Stomach smooth muscle (tissue), 2 donors: ENCODE measurements around the gene TPSD1.
"Not testable (repeated sequence)": the region's sequence is repeated elsewhere in the genome, so short reads cannot be mapped to it uniquely, and the experiment has no call there.

Experiments
- H3K27ac ChIP-seq: one replicate; pipeline ENCODE4 v1.7.0; 2013; ENCODE audit warnings: mild to moderate bottlenecking, low read length, inconsistent platforms
- H3K27me3 ChIP-seq, 2 donors: one replicate each; pipeline ENCODE4 v1.7.0; 2013; ENCODE audit warnings: low read length in 2 of 2; ENCODE audit not compliant: insufficient read depth in 2 of 2, control insufficient read depth in 1 of 2
- H3K36me3 ChIP-seq, 2 donors: one replicate each; pipeline ENCODE4 v1.7.0; 2013; ENCODE audit warnings: low read length in 2 of 2; ENCODE audit not compliant: control insufficient read depth in 2 of 2, insufficient read depth in 2 of 2
- H3K4me1 ChIP-seq: one replicate; pipeline ENCODE4 v1.7.0; 2013; ENCODE audit warnings: low read length; ENCODE audit not compliant: control insufficient read depth, insufficient read depth
- H3K4me3 ChIP-seq, 2 donors: one replicate each; pipeline ENCODE4 v1.7.0; 2013; ENCODE audit warnings: low read length in 2 of 2
- H3K9ac ChIP-seq, 2 donors: one replicate each; pipeline ENCODE4 v1.7.0; 2013; ENCODE audit warnings: low read length in 2 of 2, mild to moderate bottlenecking in 1 of 2
- H3K9me3 ChIP-seq, 2 donors: one replicate each; pipeline ENCODE4 v1.7.0; 2013; ENCODE audit warnings: low read length in 2 of 2; ENCODE audit not compliant: control insufficient read depth in 2 of 2
- donor health status: healthy.
- donor health status: Pancreatic carcinoma.

Gene TPSD1

DNA sequence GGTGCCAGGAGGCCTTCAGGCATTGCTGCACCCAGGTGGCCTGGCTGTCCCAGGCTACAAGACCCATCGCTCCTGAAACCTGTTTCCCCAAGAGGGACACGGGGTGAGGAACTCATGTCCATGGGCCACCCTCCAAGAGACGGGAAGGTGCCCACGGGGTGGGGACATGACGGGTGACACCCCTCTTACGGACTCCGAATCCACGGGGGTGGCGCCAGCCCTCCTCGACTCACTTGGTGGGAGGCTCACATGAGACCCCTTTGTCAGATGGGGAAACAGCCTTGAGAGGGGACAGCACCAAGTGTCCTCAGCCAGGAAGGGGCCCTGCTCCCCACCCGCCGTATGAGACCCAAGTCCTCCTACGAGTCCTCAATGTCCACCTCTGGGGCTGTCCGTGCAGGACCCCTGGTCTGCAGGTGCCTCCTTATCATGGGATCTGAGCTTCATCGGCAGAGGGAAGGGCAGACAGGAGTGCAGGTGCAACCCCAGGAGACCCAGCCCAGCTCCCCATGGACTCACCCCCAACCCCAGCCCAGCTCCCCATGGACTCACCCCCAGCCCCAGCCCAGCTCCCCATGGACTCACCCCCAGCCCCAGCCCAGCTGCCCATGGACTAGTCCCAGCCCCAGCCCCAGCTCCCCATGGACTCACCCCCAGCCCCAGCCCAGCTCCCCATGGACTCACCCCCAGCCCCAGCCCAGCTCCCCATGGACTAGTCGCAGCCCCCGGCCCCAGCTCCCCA lies 25.2 kb upstream of the TPSD1 start:
- not testable (repeated sequence) for H3K4me3 ChIP-seq, H3K9me3 ChIP-seq, H3K27ac ChIP-seq, H3K9ac ChIP-seq, H3K36me3 ChIP-seq, H3K27me3 ChIP-seq
- peaks cover 12% of the 10 kb centered on the region for H3K4me1 ChIP-seq

DNA sequence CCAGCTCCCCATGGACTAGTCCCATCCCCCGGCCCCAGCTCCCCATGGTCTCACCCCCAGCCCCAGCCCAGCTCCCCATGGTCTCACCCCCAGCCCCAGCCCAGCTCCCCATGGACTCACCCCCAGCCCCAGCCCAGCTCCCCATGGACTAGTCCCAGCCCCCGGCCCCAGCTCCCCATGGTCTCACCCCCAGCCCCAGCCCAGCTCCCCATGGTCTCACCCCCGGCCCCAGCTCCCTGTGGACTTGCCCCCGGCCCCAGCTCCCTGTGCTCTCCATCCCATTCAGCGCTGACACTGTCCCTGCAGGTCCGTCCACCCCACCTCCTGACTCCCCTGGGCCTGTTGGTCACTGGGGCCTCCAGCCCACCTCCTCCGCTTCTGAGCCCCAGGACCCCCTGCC lies 24.6 kb upstream of the TPSD1 start:
- H3K9ac ChIP-seq, H3K27ac ChIP-seq: not testable (repeated sequence)

DNA sequence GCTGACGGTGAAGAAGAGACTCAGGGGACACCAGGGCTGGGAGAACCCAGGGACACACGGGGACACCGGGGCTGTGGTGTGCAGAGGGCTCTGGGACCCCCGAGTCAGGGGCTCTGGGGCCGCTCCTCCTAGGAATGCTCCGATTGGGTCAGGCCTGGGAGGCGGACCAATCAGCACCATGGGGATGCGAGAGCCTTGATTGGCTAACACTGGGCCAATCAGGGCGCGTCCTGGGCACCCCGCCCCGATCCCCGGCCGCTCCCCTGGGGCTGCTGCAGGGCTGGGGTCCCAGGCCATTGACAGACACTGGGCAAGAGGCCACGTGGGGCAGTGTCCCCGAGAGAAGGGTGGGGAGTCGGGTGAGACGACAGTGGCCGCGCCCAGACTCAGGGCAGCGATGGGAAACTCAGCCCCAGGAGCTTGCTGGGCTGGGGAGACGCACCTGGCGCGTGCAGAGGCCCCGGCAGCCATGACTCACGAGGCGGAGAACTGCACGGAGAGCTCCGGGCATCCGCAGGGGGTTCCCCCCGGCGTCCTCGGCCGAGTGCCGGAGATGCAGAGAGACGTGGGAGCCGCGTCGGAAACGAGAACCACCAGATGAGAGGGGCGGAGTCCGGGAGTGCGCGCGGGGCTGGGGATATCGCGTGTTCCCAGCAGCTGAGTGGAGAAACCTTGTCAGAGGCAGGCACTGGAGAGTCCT lies 23.7 kb upstream of the TPSD1 start:
- H3K27me3 ChIP-seq, H3K36me3 ChIP-seq, H3K9me3 ChIP-seq, H3K4me1 ChIP-seq, H3K4me3 ChIP-seq, H3K9ac ChIP-seq, H3K27ac ChIP-seq: not testable (repeated sequence)

More for the DNA sequence above, 24.6 kb upstream of the TPSD1 start:
- H3K36me3 ChIP-seq, H3K4me3 ChIP-seq, H3K4me1 ChIP-seq, H3K27me3 ChIP-seq, H3K9me3 ChIP-seq: not testable (repeated sequence)

DNA sequence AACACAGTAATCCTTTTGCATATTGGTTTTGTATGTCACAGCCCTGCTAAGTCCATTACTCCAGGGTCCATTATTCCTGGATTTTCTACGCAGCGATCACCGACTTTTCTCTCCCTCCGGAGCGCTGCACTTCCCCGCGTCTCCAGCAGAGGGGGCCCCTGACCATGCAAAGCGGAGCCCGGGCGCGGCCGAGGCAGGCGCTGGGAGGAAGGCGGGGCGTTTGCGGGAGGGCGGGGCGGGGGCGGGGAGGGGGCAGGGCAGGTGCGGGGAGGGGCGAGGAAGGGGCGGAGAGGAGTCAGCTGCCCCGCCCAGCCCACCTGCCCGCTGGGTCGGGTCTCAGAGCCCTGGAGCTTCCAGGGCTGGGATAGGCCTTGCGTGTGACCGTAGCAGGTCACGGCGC lies 19.2 kb upstream of the TPSD1 start:
- not testable (repeated sequence) for H3K27ac ChIP-seq, H3K9ac ChIP-seq, H3K4me3 ChIP-seq, H3K27me3 ChIP-seq, H3K9me3 ChIP-seq, H3K36me3 ChIP-seq, H3K4me1 ChIP-seq

DNA sequence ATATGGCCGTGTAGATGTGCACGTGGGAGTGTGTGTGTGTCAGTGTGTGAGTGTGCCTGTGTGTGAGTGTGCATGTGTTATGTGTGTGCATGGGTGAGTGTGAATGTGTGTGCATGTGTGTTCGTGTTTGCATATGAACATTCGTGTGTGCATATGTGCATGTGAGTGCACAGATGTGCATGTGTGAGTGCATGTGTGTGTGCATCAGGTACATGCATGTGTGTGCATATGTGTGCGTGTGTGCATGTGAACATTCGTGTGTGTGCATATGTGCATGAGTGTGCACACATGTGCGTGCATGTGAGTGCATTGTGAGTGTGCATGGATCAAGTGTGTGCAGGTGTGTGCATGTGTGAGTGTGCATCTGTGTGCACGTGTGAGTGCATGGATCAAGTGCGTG lies 17.9 kb upstream of the TPSD1 start:
- Histone ChIP-seq H3K36me3 (no peaks in the 10 kb centered on the region), H3K27ac (no peak overlapping the region), H3K27me3 (peaks cover 0 to 5% of the 10 kb centered on the region in 2 donors), H3K9me3 (no peaks in the 10 kb centered on the region), H3K4me1 (no peaks in the 10 kb centered on the region), H3K9ac (no peak overlapping the region), H3K4me3 (no peak overlapping the region)

- H3K9me3 ChIP-seq, H3K9ac ChIP-seq, H3K4me1 ChIP-seq, H3K36me3 ChIP-seq, H3K27me3 ChIP-seq, H3K4me3 ChIP-seq, H3K27ac ChIP-seq: not testable (repeated sequence)
Observed at GRCh38 chr16:1238909-1239308, 17.0 kb upstream of the TPSD1 start.

DNA sequence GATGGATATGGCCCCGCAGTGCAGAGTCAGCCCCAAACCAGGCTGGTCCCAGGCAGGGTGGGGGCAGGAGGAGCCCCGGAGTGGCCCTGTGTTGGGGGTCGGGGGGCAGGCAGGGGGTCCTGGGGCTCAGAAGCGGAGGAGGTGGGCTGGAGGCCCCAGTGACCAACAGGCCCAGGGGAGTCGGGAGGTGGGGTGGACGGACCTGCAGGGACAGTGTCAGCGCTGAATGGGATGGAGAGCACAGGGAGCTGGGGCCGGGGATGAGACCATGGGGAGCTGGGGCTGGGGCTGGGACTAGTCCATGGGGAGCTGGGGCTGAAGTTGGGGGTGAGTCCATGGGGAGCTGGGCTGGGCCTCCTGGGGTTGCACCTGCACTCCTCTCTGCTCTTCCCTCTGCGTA lies 16.3 kb upstream of the TPSD1 start:
- H3K27ac ChIP-seq, H3K27me3 ChIP-seq, H3K9ac ChIP-seq, H3K36me3 ChIP-seq, H3K4me1 ChIP-seq, H3K4me3 ChIP-seq, H3K9me3 ChIP-seq: not testable (repeated sequence)

DNA sequence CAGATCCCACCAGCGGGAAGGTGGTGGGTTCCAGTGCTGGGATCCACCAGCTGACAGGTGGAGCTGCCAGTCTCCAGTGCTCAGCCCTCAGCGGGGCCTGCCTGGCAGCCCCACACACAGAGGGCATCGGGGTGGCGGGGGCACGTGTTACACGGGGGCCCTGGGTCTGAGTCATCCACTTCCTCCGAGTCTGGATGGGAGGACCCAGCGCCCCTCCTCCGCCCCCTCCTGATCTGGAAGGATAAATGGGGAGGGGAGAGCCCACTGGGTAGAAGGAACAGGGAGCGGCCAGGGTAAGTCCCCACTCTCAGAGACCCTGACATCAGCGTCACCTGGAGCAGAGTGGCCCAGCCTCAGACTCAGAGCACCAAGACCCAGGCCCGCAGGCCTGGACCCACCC lies 15.4 kb upstream of the TPSD1 start, which contains the start of gene TPSAB1:
Gene TPSAB1 (plus strand): TSS at position 270 of the 400 bp plus-strand sequence. CDS start 234 bp downstream, outside the sequence.
- not testable (repeated sequence) for H3K9me3 ChIP-seq, H3K9ac ChIP-seq, H3K4me1 ChIP-seq, H3K4me3 ChIP-seq, H3K36me3 ChIP-seq, H3K27ac ChIP-seq
- peaks cover 0 to 10% of the 10 kb centered on the region in 2 donors for H3K27me3 ChIP-seq

DNA sequence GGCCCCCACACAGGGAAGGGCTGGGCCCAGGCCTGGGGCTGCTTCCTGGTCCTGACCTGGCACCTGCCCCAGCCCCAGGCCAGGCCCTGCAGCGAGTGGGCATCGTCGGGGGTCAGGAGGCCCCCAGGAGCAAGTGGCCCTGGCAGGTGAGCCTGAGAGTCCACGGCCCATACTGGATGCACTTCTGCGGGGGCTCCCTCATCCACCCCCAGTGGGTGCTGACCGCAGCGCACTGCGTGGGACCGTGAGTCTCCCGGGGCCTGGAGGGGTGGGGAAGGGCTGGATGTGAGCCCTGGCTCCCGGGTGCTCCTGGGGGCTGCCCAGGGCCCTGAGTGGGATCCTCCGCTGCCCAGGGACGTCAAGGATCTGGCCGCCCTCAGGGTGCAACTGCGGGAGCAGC lies 14.8 kb upstream of the TPSD1 start:
- not testable (repeated sequence) for H3K4me3 ChIP-seq, H3K36me3 ChIP-seq, H3K4me1 ChIP-seq, H3K9ac ChIP-seq, H3K27ac ChIP-seq, H3K9me3 ChIP-seq
- peaks cover 0 to 13% of the 10 kb centered on the region in 2 donors for H3K27me3 ChIP-seq

DNA sequence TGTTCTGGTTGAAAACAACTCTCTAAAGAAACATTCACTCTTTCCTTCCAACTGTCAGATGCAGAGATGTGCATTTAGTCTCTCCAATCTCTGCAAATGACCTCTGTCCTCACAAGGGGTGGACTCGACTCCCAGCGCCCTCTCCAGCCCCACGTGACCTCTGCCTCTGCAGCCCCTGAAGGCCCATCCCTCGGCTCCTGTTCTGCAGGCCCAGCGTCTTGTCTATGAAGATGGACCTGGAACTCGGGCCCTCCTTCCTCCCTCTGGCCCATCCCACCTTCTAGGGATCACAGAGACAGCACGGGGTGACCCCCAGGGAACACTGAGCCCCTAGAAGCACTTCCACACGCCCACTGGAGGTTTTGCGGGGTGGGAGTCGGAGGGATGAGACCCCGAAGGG lies 12.5 kb upstream of the TPSD1 start:
- not testable (repeated sequence) for H3K36me3 ChIP-seq, H3K27ac ChIP-seq, H3K4me3 ChIP-seq, H3K9ac ChIP-seq, H3K4me1 ChIP-seq, H3K9me3 ChIP-seq
- H3K27me3 ChIP-seq, result peaks cover 0 to 11% of the 10 kb centered on the region in 2 donors
